ENCODE data around the gene PLD2.
"Not testable (repeated sequence)": the region's sequence is repeated elsewhere in the genome, so short reads cannot be mapped to it uniquely, and the experiment has no call there.

PLD2 gene

DNA sequence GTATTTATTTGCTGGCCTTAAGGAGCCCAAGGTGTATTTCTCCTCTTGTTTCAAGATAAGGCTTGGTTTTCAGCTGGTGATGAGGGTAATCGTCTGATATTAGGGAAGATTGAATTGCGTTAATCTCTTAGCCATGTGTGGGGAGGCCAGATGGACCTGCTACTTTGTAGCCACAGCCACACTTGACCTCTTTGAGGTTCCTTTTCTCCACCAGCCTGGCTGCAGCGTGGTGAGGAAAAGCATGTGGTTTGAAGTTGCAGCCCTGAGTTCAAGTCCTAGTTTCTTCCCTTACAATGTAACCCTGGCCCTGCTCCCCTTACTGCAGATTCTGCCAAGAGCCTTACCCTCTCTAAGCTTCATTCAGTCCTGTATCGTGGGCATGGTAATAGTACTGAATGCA, 29.3 kb downstream of the PLD2 start:
- no peak for DNase-seq (ENCODE audit: low spot score)

DNA sequence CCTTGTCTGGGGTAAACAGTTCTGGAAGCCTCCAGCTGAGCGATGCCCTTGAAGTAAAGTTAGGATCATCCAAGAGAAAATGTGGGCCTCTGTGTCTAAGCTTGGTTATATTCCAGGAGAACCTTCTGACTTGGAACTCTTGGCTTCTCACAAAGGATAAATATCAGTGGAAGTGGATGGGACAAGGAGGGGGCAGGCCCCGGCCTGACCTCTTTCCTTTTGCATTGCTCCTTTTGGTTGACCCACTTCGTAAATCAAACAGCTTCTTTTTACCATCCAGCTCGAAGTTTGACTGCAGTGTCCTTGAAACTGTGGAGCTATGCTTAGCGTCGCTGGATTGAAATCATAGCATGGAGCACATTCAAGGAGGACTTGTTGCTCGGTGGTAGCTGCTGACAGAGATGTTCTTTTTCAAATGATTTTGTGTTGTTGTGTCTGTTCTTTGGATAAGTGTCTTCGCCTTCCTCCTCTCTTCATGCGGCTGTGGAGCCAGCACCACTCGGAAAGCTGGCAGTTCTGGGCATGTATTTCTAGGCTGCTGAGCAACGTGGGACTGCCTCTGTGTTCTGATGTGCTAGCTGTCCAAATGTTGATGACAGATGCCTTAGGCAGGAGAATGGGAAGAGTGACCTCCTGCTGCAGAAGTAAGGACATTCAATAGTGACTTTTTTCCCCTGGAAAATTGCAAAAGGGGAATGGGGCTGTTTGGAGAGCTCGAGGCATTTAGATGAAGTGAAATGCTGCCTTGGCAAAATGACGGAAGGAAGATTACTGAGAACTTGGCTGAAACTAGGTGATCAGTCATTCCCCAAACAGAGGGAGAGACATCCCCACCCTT, 30.7 kb downstream of the PLD2 start:
- no peak for DNase-seq (ENCODE audit: low spot score)

DNA sequence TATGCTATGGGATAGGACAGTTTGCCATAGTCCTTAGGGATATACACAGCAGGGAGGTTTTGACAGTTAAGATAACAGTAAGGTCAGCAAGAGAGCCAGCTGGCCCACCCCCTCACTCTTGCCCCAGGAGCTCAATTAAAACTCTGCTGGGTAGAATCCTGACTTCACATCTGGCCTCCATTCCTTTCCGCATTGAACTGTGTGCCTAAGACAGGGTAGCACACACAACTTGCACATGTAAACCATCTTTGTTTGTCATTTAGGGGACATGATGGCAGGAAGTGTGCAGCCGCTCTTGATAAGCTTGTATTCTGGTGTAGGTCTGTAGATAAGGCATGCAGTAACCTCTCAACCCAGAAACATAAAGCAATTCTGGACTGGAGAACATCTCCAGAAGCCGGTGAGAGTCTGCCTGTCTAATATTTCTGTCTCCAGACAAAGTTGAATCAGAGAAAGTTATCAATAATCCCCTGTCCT, 31.4 kb downstream of the PLD2 start:
- no peak for DNase-seq (ENCODE audit: low spot score)

DNA sequence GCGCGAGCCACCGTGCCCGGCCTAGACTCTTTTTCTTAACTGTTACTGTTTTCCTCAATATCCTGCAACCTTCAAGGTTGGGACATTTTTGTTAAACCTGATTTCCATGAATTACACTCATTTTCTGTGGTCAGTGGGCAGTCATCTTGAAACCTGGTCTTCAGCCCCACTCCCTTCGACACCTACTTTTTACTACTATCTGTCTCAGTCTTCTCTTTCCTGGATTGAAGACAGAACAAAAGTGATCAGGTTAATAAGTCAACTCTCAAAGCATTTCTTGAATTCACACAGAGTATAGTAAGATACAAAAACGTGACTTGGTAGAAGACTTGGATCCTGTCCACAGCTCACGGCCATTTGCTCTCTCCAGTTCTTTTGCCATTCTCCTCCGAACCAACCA, 32.3 kb downstream of the PLD2 start:
- DNase-seq (ENCODE audit: low spot score), result no peak

DNA sequence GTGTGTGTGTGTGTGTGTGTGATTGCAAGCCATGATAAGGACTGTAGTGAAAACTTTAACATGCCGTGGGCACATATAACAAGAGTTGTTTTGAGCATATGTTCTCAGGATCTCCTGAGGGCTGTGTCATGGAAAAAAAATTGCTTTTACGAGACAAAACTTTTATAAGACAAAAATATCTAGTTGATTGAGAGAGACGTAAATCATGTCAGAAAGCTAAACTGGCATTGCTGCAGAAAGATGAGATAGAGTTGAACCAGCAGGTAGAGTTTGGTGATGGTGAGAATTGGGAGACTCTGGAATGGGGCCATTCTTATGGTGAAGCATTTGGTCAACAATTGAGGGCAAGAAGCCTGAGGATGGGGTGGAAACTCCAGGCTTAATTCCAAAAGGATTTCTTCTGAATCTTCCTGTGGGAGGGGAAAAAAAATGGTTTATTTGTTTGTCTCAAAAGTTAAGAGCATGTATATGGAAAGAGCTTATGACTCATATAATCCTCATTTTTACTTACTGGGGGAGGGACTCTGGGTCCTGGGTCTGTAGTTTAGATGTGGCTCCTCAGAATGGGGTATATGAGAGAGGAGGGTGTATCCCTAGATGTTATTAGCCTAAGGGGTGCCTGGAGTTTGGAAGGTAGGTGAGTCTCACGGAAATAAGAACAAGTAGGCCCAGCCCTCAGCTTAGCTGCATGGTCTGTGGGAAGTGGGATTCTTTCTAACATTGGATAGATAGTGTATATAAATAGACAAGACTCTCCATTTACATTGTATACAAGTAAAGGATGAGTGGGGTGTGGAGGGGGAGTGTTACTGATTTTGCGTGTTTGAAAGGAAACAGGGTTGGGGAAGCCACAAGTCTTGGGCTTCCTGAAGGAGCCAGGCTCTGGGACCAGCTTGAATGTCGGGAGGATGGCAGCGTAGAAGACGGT, 33.3 kb downstream of the PLD2 start:
- no peak for DNase-seq (ENCODE audit: low spot score)

DNA sequence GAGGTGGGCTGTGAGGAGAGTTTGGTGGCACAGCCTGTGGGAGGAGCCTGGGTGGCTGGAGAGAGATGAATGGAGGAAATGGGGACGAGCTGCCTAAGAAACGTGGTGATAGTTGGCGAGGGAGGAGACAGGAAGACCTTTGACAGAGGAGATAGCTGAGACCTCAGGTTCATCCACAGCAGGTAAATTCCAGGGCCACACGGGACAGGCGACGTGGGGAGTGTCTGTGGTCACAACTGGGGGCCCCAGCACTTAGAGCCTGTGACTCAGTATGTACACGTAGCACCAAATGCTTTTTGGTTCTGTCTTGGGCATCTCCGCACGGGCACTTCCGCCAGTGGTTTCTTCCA, 33.9 kb downstream of the PLD2 start:
- no peak for DNase-seq (ENCODE audit: low spot score)

DNA sequence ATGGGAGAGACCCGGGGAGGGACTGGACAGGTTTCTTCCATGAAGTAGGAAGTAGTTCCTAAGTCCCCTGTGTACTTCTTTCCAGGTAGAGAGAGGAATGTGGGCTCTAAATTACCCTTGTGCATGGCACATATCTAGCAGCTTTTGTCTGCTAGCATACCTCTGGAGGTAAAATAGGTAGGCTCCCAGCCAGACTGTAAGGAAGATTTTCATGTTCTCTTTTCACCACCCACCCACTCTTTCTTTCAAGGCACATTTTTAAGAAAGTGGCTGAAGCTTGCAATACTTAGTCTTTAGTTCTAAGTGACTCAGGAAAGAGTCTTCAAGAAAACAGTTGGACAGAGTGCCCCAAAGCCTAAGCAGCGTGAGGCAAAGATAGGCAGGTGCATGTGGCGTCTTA, 35.4 kb downstream of the PLD2 start:
- no peak for DNase-seq (ENCODE audit: low spot score)

DNA sequence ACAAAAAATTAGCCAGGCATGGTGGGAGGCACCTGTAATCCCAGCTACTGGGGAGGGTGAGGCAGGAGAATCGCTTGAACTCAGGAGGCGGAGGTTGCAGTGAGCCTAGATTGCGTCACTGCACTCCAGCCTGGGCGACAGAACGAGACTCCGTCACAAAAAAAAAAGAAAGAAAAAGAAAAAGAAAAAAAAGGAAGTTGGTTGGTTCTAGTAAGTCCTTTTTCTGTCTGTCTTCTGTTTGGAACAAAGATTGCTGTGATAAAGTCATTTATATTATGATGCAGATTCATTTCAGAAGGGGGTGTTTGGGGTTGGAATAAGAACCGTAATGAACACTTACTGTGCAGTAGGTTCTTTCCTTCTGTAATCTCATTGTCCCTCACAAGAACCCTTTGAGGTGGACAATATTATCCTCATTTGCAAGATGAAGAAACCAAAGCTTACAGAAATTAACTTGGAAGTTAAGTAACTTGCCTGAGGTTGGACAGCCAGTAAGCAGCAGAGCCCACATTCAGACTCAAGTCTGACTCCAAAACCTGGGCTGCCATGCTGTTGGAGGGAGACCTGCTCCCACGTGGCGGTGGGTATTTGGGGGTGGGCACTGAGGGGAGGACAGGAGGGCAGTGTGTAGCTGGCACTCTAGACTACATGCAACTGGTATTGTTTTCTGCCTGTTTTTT, 36.5 kb downstream of the PLD2 start:
- DNase-seq (ENCODE audit: low spot score), result no peak

DNA sequence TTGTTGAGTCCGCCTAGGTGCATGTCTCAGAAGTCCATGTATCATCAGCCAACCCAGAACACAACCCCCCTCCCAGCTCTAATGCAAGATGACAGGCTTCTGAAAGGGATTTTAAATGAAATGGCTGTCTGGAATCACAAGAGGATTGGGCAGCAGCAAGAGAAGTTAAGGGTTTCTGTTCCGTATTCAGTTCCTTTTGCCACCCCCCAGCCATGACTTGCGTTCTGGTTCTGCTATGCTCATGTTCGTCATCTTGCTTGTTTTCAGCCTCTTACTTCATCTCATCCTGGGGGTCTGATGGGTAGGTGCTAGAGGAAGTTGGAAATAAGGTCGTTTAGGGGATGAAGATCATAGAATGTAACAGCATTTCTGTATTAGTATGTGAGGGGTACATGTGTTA, 38.2 kb downstream of the PLD2 start:
- DNase-seq (ENCODE audit: low spot score), result no peak

DNA sequence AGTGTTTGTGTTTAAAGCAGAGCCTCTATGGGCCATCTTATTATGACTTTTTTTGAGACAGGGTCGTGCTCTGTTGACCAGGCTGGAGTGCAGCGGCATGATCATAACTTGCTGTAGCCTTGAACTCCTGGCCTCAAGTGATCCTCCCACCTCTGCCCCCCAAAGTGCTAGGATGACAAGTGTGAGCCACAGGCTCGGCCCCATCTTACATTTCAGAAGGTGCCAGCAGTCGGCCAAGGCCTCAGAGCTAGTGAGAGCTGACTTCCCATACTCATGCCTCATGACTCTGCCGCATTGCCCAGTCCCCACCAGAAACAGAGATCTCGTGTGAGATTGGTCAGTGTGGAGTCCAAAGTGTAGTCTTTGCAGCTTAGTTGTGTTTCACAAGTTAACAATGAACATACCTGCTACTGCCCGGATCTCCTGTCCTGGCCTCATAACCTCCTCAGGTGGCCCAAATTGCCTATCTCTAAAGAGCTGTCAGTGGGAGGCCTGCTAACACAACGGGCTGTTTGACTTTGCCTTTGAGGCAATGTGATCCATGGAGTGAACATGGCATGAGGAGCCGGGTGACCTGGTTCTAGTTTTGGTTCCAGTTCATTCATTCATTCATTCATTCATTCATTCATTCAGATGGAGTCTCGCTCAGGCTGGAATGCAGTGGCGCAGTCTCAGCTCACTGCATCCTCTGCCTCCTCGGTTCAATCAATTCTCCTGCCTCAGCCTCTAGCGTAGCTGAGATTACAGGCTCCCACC, 39.9 kb downstream of the PLD2 start:
- DNase-seq (ENCODE audit: low spot score), result no peak

DNA sequence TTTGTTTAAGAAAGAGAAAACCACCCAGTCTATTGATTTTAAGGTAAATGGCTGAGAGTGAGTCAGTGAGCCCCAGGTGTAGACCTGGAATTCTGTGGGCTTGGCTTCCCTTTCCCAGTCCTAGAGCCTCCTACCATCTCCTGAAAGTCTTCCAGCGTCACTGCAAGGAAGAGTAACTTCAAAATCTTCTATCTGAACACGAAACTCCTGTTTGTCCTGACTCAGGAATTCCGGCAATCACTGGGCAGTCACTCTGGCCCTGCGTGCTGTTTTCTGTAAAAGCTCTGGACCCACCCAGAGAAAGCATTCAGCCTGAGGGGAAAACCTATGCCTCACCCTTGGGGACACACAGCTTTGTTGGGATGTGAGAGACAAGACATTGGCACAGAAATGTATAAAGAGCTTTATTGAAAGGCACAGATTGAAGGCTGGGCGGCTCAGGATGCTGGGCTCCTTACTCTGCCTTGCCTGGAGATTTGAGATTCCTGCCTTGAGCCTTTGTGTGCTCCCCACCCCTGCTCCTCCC, 42.1 kb downstream of the PLD2 start:
- peak; percentile 74 for DNase-seq (ENCODE audit: low spot score)

DNA sequence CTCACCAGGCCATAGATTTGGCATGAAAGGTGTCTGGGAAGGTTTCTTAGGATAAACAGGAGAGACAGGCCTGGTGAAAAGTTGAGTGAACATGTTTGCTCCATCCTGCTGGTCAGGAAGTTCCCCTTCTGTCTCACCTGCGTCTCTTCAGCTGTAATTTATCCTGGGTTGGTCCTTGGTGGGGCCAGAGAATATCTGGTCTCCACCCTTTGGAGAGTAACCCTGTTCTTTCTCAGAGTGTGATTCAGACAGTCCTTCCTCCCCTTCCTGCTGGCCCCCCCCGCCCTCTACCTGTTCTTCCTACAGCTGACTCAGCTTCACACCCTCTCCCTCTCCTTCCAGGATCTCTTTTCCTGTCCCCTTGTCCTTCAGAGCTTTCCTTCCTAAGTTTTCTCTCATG, 43.3 kb downstream of the PLD2 start:
- peak; percentile 39 for DNase-seq (ENCODE audit: low spot score)

DNA sequence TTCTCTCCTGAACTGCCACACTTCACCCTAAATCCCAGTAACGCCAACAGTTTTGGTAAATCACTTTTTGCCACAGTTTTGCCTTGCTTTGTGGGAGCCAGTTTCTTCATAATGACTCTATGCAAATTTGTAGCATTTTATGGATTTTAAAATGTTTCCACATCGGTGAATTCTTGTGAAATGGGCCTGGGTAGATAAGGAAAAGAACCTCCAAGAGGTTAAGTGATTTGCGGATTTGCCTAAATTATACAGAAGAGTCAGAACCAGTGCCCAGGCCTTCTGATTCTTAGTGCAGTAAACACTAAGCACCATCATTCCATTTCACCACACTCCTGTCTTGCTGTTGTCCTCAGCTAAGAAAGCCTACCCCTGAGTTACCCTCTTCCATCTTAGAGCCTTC, 44.1 kb downstream of the PLD2 start:
- no peak for DNase-seq (ENCODE audit: low spot score)

DNA sequence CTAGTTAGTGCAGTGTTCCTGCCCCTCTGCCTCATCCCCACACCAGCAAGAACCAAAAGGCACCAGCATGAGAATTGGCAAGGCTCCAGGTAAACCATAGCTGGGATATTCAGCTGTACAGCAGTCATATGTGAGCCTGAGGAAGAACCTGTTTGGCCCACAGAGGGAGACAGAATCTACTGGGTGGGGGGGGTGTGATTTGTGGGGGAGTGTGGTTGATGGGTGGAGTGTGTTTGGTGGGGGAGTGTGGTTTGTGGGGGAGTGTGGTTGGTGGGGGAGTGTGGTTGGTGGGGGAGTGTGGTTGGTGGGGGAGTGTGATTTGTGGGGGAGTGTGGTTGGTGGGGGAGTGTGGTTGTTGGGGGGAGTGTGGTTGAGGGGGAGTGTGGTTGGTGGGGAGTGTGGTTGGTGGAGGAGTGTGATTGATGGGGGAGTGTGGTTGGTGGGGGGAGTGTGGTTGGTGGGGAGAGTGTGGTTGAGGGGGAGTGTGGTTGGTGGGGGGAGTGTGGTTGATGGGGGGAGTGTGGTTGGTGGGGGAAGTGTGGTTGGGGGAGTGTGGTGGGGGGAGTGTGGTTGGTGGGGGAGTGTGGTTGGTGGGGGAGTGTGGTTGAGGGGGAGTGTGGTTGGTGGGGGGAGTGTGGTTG, 45.7 kb downstream of the PLD2 start:
- no peak for DNase-seq (ENCODE audit: low spot score)

DNA sequence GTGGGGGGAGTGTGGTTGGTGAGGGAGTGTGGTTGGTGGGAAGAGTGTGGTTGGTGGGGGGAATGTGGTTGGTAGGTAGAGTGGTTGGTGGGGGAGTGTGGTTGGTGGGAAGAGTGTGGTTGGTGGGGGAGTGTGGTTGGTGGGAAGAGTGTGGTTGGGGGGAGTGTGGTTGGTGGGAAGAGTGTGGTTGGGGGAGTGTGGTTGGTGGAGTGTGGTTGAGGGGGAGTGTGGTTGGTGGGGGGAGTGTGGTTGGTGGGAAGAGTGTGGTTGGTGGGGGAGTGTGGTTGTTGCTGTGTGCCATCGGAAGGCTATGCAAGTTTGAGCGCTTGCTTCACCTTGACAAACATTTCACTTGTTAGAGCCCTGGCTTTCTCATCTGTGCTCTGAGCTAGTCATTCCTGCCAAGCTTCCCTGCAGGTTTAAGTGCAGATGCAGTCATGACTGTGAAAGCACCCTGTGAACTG, 46.3 kb downstream of the PLD2 start:
- no peak for DNase-seq (ENCODE audit: low spot score)

DNA sequence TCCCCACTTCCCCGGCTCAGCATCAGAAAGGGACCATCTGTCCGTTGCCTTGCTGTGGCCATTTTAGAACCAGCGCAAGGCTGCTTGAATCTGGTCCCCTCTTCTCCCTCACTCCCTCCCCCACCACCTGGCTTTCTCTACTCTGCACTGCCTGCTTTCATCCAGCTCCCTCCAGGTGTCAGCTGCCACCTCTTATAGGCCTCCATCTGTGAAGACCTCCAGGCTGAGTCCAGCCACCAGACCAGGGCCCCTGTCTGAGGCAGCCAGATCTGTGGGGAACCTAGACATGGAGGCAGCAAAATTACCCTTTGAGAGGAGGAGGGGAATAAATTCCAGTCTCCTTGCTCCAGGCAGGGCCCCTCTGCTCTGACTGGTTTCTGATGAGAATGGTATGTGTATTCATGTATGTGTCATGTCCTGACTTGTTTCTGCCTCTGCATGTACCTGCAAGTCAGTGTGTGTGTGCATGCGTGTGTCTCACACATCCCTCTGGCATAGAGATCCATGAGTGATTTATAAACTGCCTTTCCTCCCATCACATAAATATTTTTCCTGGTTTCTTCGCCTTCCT, 47.2 kb downstream of the PLD2 start:
- DNase-seq (ENCODE audit: low spot score), result no peak

DNA sequence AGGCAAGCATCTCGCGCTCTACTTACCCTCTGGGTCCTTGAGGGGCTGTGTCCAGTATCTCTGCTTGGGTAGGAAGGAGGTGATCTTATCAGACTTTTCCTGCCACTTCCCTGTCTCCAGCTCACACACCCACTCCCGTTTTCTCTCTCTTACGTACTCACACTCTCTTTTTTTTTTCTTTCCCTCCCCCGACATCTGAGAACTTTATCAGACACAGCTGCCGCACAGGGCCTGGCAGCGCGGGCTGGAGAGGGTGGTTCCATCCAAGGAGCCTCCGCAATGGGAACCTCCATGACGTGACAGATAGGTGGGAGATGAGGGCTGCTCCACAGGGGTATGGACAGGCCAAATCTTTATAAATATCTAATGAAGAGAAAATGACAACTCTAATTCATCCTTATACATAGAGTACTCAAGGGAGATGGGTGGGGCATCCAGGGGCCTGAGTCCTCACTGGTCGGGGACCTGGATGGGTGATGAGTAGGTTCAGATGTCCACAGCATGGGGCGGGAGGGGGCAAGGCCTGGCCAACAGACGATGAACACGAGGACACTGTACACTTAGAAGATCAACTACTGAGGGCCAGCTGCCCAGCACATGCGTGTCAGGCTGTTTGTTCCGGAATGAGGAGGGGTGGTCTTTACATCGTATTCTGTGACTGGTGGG, 49.5 kb downstream of the PLD2 start:
- DNase-seq (ENCODE audit: low spot score), result no peak

DNA sequence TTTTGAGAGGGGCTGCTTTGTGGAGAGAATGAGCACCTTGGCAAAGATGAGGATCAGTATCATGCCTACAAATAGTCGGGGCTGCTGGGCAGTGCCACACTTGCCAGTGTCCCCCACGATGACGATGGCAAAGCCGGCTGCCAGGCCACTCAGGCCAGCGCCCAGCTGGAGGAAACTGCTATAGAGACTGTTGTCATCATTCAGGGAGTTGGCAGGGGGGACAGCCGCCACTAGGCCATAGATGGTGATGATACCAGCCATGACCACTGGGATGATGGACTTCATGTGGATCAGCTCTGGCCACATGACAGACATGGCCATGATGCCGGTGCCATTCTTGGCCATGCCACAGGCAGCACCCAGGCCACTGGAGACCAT, 50.0 kb downstream of the PLD2 start:
- DNase-seq (ENCODE audit: low spot score), result no peak

DNA sequence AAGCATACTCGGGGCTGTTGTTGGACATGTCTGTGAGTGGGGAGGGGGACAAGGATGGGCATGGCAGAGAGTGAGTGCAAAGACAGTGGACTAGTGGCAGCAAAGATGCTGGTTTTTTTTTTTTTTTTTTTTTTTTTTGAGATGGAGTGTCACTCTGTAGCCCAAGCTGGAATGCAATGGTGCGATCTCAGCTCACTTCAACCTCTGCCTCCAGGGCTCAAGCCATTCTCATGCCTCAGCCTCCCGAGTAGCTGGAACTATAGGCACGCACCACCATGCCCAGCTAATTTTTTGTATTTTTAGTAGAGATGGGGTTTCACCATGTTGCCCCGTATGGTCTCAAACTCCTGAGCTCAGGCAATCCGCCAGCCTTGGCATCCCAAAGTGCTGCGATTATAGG, 50.4 kb downstream of the PLD2 start:
- DNase-seq (ENCODE audit: low spot score), result not testable (repeated sequence)

Data from LoVo (cell line).